ENCODE data around the gene ODF2.

DNA sequence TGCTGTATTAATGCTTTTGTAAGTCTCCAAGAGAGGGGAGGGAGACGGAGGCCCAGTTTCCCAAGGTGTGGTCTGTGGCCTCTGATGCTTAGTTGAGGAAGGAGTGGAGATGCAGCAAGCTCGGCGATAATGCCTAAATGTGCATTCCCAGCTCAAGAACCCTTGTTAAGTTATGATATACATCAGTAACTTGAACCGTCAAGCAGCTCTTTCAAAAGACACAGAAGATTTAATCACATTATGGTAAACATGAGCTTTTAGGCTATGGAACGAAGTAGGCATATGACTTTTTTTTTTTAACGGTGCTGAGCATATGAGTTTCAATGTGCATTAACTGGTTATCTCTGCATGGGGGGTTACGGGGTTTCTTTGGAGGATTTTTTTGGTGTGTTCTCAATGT, 26.4 kb downstream of the ODF2 start:
- TF ChIP-seq, protein P1, sequence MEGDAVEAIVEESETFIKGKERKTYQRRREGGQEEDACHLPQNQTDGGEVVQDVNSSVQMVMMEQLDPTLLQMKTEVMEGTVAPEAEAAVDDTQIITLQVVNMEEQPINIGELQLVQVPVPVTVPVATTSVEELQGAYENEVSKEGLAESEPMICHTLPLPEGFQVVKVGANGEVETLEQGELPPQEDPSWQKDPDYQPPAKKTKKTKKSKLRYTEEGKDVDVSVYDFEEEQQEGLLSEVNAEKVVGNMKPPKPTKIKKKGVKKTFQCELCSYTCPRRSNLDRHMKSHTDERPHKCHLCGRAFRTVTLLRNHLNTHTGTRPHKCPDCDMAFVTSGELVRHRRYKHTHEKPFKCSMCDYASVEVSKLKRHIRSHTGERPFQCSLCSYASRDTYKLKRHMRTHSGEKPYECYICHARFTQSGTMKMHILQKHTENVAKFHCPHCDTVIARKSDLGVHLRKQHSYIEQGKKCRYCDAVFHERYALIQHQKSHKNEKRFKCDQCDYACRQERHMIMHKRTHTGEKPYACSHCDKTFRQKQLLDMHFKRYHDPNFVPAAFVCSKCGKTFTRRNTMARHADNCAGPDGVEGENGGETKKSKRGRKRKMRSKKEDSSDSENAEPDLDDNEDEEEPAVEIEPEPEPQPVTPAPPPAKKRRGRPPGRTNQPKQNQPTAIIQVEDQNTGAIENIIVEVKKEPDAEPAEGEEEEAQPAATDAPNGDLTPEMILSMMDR (IDR thresholded peaks at IDR 0.05): no peak
- TF ChIP-seq MAZ (IDR thresholded peaks at IDR 0.05; ENCODE audit: borderline replicate concordance, low read depth, low read length) (no peak), RFX5 (IDR thresholded peaks at IDR 0.05) (no peak), ZNF302 (CRISPR knock-in tag; IDR thresholded peaks at IDR 0.05) (no peak)
